K562 (cell line): ENCODE measurements around the gene NFAM1. TPM values are rescaled to one million over a fixed set of nuclear protein-coding genes. Genes with fewer than 3 reads are reported as not detected.

ENCODE experiments used
- ATAC-seq: fragments of 200-7000 bp; cut with Tn5 transposase; 3 replicates; pipeline ENCODE4 v1.9.1; 2020; ENCODE audit warnings: moderate library complexity
- BruUV-seq: library from RNA; stranded (reverse); fragments of 400-500 nt; replicated peaks from 2 replicates; lab custom pipeline; 2021; lab: Mats Ljungman, UMichigan
- CTCF ChIA-PET: fragments of 300-600 bp; formaldehyde crosslinking; extraction: SDS; loops from one replicate; lab custom pipeline; 2021; ENCODE audit warnings: low intra/inter-chr PET ratio; lab: Yijun Ruan, JAX
- POLR2A ChIA-PET: fragments of 300-600, 350-650 bp; sonication (Branson Sonifier 250); formaldehyde crosslinking; extraction: SDS; loops from one replicate; lab custom pipeline; 2021; ENCODE audit warnings: antibody characterized with exemption, inconsistent platforms; lab: Yijun Ruan, JAX
- DNase-seq, 4 experiments: peaks; one replicate each; pipeline versions ENCODE4 v3.0.0 to v3.0.0-alpha.2; 2011 to 2018; ENCODE audit warnings: low spot score in 3 of 4, mixed read lengths in 3 of 4; ENCODE audit errors: extremely low read depth in 1 of 4
- FAIRE-seq: peaks from 2 replicates; lab custom pipeline; 2011; peaks lifted over from hg19 to GRCh38; lab: Jason Lieb, UNC
- H2AFZ ChIP-seq: 2 replicates; pipeline ENCODE4 v1.6.0; 2011; ENCODE audit warnings: low read depth, low read length, control low read depth, inconsistent platforms
- H3K27ac ChIP-seq: fragments of 200-600 bp; 3 replicates; pipeline ENCODE4 v1.8.0; 2011; ENCODE audit warnings: low read depth, mild to moderate bottlenecking, control low read depth, inconsistent platforms, low read length, moderate library complexity, mixed read lengths; ENCODE audit errors: extremely low read depth
- H3K27me3 ChIP-seq, 2 experiments: fragments of 300-600 bp in 1 of 2; 2 replicates in 1 of 2; 3 replicates in 1 of 2; pipeline versions ENCODE4 v1.6.0 to v1.8.0; 2011; ENCODE audit warnings: inconsistent platforms in 2 of 2, low read length in 2 of 2, mild to moderate bottlenecking in 1 of 2, mixed read lengths in 1 of 2, moderate library complexity in 1 of 2; ENCODE audit not compliant: control insufficient read depth in 2 of 2, insufficient read depth in 2 of 2
- H3K36me3 ChIP-seq: fragments of 300-600 bp; 3 replicates; pipeline ENCODE4 v1.8.0; 2011; ENCODE audit warnings: mild to moderate bottlenecking, low read length, inconsistent platforms; ENCODE audit not compliant: control insufficient read depth, insufficient read depth
- H3K4me1 ChIP-seq, 2 experiments: fragments of 200-600 bp in 1 of 2; replicated peaks in 1 of 2; 2 replicates in 1 of 2; 3 replicates in 1 of 2; pipeline versions ENCODE4 v1.5.1 to v1.8.0; 2011; ENCODE audit warnings: inconsistent platforms in 2 of 2, low read length in 2 of 2, mild to moderate bottlenecking in 1 of 2, mixed read lengths in 1 of 2, moderate library complexity in 1 of 2; ENCODE audit not compliant: control insufficient read depth in 2 of 2, insufficient read depth in 2 of 2
- H3K4me2 ChIP-seq: 2 replicates; pipeline ENCODE4 v1.6.1; 2011; ENCODE audit warnings: low read length, control low read depth, inconsistent platforms, mixed read lengths; ENCODE audit not compliant: insufficient read depth
- H3K4me3 ChIP-seq: fragments of 200-600 bp; sonication (generic), shearing (Covaris generic); 2 replicates; pipeline ENCODE4 v1.5.1; 2016; ENCODE audit warnings: control low read depth, inconsistent platforms
- H3K79me2 ChIP-seq: fragments of 200-600 bp; 3 replicates; pipeline ENCODE4 v1.8.0; 2011; ENCODE audit warnings: low read length, inconsistent platforms; ENCODE audit not compliant: control insufficient read depth, insufficient read depth
- H3K9ac ChIP-seq, 2 experiments: 2 replicates each; pipeline versions ENCODE4 v1.6.0 to v1.6.1; 2011; ENCODE audit warnings: low read depth in 2 of 2, low read length in 2 of 2, control low read depth in 1 of 2, inconsistent platforms in 1 of 2, mild to moderate bottlenecking in 1 of 2, mixed read lengths in 1 of 2; ENCODE audit not compliant: insufficient read depth in 1 of 2
- H3K9me1 ChIP-seq: one replicate; pipeline ENCODE4 v1.6.0; 2011; ENCODE audit warnings: inconsistent platforms, mild to moderate bottlenecking, low read length, moderate library complexity; ENCODE audit not compliant: control insufficient read depth, insufficient read depth
- H3K9me3 ChIP-seq: replicated peaks from 2 replicates; pipeline ENCODE4 v1.5.1; 2011; ENCODE audit warnings: low read depth, low read length, inconsistent platforms; ENCODE audit not compliant: control insufficient read depth, insufficient read depth
- H4K20me1 ChIP-seq: replicated peaks from 2 replicates; pipeline ENCODE4 v1.6.1; 2011; ENCODE audit warnings: low read length, inconsistent platforms, mixed read lengths; ENCODE audit not compliant: control insufficient read depth, insufficient read depth
- CXXC5 ChIP-seq: fragments of 250-450 bp; sonication (Bioruptor Pico); IDR thresholded peaks from 2 replicates; pipeline ENCODE4 v1.8.0; 2022; ENCODE audit warnings: inconsistent platforms, mild to moderate bottlenecking, moderate library complexity
- HNRNPL ChIP-seq: fragments of 200-400 bp; formaldehyde crosslinking; IDR thresholded peaks from 2 replicates; pipeline ENCODE4 v1.6.1; 2017; ENCODE audit warnings: low read depth, mild to moderate bottlenecking, low read length
- SPI1 ChIP-seq: IDR thresholded peaks from 2 replicates; pipeline ENCODE4 v1.6.1; 2011; ENCODE audit warnings: low read depth, low read length, control low read depth, borderline replicate concordance
- SRSF9 ChIP-seq: fragments of 200-400 bp; formaldehyde crosslinking; IDR thresholded peaks from 2 replicates; pipeline ENCODE4 v1.6.1; 2017; ENCODE audit warnings: low read depth, low read length, borderline replicate concordance
- ZBTB8A ChIP-seq: fragments of 450-650 bp; IDR thresholded peaks from 2 replicates; pipeline ENCODE4 v1.6.1; 2018; ENCODE audit warnings: mild to moderate bottlenecking, moderate library complexity; ENCODE audit not compliant: partially characterized antibody
- WGBS: fragments of 100-300 bp; shearing (Covaris generic); methylation state at CpG from one replicate; pipeline ENCODE4 v1.1.6; 2016; ENCODE audit warnings: low coverage, mixed read lengths; ENCODE audit not compliant: insufficient coverage; ENCODE audit errors: missing lambda C conversion rate; 5-methylcytosine and 5-hydroxymethylcytosine counted together
- in situ Hi-C: fragments of 300-500 bp; cut with MboI; formaldehyde crosslinking; loops from 4 replicates; pipeline ENCODE4 v1.15.0; 2018; ENCODE audit warnings: inconsistent platforms, mixed read lengths
- intact Hi-C: fragments of 100-400 bp; cut with micrococcal nuclease; formaldehyde crosslinking; loops from 2 replicates; pipeline ENCODE4 v1.14.2; 2022
- polyA plus RNA-seq, 8 experiments: library from polyadenylated mRNA; depleted of rRNA in 4 of 8; stranded (reverse) in 5 of 8; unstranded in 3 of 8; fragments of >200 nt; fragmentation: Nextera tagmentation in 2 of 8; fragmentation: Illumina TruSeq in 1 of 8; extraction: Ambion mirVana in 2 of 8; extraction: Trizol in 1 of 8; gene quantifications; 2 replicates each; pipeline versions ENCODE4 v1.2.1 to v1.2.3, GENCODE V29; 2011 to 2014; ENCODE audit warnings: inconsistent platforms in 1 of 8, missing spikeins in 1 of 8
- total RNA-seq, 7 experiments: library from RNA; depleted of rRNA in 6 of 7; stranded (reverse); fragments of >200 nt in 6 of 7; fragmentation: Illumina TruSeq in 2 of 7; extraction: Trizol in 2 of 7; gene quantifications; 2 replicates each; pipeline versions ENCODE4 v1.2.1 to v1.2.3, GENCODE V29; 2011 to 2021; ENCODE audit warnings: low replicate concordance in 1 of 7
- TF ChIP-seq, protein P1 (sequence below): fragments of 250-450 bp; sonication (Bioruptor Pico); IDR thresholded peaks from 2 replicates; pipeline ENCODE4 v1.9.0; 2021; ENCODE audit warnings: mild to moderate bottlenecking
- TF ChIP-seq, protein P2 (sequence below): fragments of 200-800 bp; sonication (Bioruptor generic); IDR thresholded peaks from 2 replicates; pipeline ENCODE4 v1.6.1; 2016; ENCODE audit warnings: missing genetic modification characterization, missing compliant biosample characterization

Gene NFAM1
- total and polyA plus RNA-seq, 9 of the 15 experiments (the other 6 are each of a cell fraction or from before 2014, with no cell fraction given) = 0.01 to 0.18 (median 0.03) TPM; not detected in 5

DNA sequence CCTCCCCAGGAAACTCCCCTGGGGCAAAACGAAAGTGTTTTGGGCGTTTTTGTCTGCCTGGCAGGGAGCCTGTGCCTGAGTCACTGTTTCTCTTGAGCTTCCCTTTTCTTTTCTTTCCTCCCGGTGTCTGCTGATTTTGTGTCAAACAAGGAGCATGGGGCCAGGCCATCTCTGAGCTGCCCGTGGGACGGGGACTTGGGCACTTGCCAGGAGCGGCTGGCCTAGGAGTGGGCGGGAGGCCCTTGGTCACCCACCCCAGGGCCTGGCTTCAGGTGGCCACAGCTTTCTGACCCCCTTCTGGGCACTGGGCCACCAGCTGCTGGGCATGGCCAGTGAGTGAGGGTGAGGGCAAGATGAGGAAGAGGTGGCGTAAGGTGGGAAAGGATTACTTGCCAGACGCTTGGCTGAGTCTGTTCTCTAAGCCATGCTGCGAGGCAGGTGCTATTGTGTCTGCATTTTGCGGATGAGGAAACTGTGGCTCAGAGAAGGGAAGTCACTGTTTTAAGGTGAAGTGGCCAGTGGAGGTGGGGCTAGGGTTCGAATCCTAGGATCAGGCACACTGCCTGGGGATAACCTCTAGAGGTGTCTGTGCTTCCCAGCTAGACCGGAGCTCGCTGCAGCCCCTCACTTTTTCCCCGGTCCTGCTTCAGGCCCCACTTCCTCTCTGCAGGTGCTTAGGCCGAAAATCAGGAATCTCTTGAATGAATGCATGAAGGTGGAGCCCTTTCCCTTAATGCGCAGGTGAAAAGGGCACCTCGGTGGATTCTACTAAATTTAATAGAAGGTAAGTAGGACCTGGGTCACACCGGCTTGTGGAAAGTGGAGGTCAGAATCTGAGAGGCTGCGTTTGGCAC is 7.8 kb upstream of the NFAM1 start (continued):
- TF ChIP-seq SPI1 = peak; percentile 42; the same call in 1 of the 2 replicates

DNA sequence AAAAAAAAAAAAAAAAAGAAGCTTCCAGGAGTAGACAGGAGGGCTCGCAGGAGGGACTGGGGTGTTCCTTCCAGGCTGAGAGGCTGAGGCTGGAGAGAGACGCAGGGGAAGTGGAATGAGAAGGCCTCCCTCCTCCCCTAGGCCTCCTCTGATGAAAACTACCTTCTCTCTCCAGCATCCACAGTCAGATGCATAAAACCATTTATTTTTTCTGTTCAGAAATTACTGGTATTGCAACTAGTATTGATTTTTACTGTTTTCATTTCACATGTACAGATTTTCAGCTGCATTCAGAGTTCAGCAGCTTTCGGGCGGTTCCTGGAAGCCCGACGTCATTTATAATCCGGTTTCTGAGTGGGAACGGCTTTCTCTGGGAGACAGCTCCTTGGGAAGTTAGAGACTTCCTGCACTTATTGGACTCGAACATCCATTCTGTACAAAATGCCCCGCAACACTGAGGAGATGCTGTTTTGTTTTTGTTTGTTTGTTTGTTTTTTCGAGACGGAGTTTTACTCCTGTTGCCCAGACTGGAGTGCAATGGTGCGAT is 6.9 kb upstream of the NFAM1 start:
- WGBS = 86% methylated on average over 10 of the region's 13 CpGs
- no peak overlapping the region for H3K4me3 ChIP-seq
- TF ChIP-seq, protein P1, sequence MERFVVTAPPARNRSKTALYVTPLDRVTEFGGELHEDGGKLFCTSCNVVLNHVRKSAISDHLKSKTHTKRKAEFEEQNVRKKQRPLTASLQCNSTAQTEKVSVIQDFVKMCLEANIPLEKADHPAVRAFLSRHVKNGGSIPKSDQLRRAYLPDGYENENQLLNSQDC (CRISPR knock-in tag) = no peak
- TF ChIP-seq, protein P2, sequence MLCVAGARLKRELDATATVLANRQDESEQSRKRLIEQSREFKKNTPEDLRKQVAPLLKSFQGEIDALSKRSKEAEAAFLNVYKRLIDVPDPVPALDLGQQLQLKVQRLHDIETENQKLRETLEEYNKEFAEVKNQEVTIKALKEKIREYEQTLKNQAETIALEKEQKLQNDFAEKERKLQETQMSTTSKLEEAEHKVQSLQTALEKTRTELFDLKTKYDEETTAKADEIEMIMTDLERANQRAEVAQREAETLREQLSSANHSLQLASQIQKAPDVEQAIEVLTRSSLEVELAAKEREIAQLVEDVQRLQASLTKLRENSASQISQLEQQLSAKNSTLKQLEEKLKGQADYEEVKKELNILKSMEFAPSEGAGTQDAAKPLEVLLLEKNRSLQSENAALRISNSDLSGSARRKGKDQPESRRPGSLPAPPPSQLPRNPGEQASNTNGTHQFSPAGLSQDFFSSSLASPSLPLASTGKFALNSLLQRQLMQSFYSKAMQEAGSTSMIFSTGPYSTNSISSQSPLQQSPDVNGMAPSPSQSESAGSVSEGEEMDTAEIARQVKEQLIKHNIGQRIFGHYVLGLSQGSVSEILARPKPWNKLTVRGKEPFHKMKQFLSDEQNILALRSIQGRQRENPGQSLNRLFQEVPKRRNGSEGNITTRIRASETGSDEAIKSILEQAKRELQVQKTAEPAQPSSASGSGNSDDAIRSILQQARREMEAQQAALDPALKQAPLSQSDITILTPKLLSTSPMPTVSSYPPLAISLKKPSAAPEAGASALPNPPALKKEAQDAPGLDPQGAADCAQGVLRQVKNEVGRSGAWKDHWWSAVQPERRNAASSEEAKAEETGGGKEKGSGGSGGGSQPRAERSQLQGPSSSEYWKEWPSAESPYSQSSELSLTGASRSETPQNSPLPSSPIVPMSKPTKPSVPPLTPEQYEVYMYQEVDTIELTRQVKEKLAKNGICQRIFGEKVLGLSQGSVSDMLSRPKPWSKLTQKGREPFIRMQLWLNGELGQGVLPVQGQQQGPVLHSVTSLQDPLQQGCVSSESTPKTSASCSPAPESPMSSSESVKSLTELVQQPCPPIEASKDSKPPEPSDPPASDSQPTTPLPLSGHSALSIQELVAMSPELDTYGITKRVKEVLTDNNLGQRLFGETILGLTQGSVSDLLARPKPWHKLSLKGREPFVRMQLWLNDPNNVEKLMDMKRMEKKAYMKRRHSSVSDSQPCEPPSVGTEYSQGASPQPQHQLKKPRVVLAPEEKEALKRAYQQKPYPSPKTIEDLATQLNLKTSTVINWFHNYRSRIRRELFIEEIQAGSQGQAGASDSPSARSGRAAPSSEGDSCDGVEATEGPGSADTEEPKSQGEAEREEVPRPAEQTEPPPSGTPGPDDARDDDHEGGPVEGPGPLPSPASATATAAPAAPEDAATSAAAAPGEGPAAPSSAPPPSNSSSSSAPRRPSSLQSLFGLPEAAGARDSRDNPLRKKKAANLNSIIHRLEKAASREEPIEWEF (CRISPR knock-in tag) = no peak
- TF ChIP-seq HNRNPL = no peak
- TF ChIP-seq CXXC5 (CRISPR knock-in tag) = no peak
- TF ChIP-seq ZBTB8A = no peak
- no peak for TF ChIP-seq SRSF9

More for the DNA sequence above, 6.9 kb upstream of the NFAM1 start:
- Histone ChIP-seq H3K36me3 (no peaks in the 10 kb centered on the region), H2AFZ (no peak overlapping the region; the same call in 1 of the 2 replicates), H3K9ac (no peak overlapping the region), H3K4me1 (peaks cover 12 to 31% of the 10 kb centered on the region in 2 experiments), H3K9me3 (no peaks in the 10 kb centered on the region), H3K27ac (no peak overlapping the region), H3K27me3 (peaks cover 0 to 7% of the 10 kb centered on the region in 2 experiments; a peak in 2 of 5 replicates), H3K4me2 (no peak overlapping the region), H3K9me1 (no peaks in the 10 kb centered on the region), H3K79me2 (no peaks in the 10 kb centered on the region), H4K20me1 (no peaks in the 10 kb centered on the region)
- ChIA-PET POLR2A (no interaction called here), CTCF (interaction anchor here (4.2 kb wide), 1 partner anchor 270 kb away, joined by 48 read pairs; no protein-coding TSS in a partner anchor)
- intact Hi-C loops = loop anchor here (5.0 to 10.0 kb wide), 2 partner anchors 37 to 64 kb away; no protein-coding TSS in a partner anchor
- ATAC-seq (no peak), FAIRE-seq (no peak), DNase-seq (no peak)
- no TSS peak for BruUV-seq
- in situ Hi-C loops = loop anchor here (25.0 kb wide), 1 partner anchor 477 kb away; the partner anchor contains the start of genes SEPTIN3 and SMIM45
